ENCODE results near the gene SLC43A1. TPM values are rescaled to one million over a fixed set of nuclear protein-coding genes. Genes with fewer than 3 reads are reported as not detected.

Gene SLC43A1
- total RNA-seq, 4 donors from 2014 or later, result 7.4 to 35.1 (median 15.8) TPM

- ATAC-seq (no peak), DNase-seq (no peak)
- H3K27me3 ChIP-seq, result no peaks in the 10 kb centered on the region
- TF ChIP-seq CTCF (IDR thresholded peaks at IDR 0.05 in 4 of 5, conservative IDR thresholded peaks at IDR 0.05 in 1 of 5) (no peak), POLR2A (IDR thresholded peaks at IDR 0.05) (no peak)
- intact Hi-C loops (cut with DNase I; ENCODE audit: low total_unique reads), result no loop called here
- no peaks in the 10 kb centered on the region for H3K36me3 ChIP-seq
- H3K27ac ChIP-seq, result no peak overlapping the region
- H3K9me3 ChIP-seq, result no peaks in the 10 kb centered on the region
- H3K4me1 ChIP-seq, result no peaks in the 10 kb centered on the region
- in situ Hi-C loops (cut with MboI; ENCODE audit: low sequenced_read_pairs in 4 of 4), result loop anchor here in 1 of 4 donors (25.0 kb wide), 2 partner anchors 169 to 1044 kb away; partner anchors contain the start of genes OR5B21 and YPEL4
- H3K4me3 ChIP-seq, result no peak overlapping the region
Observed at GRCh38 chr11:57468276-57468675, 47.2 kb downstream of the SLC43A1 start.

GRCh38 chr11:57467508-57468157, 47.9 kb downstream of the SLC43A1 start:
- Histone ChIP-seq H3K27me3 (no peaks in the 10 kb centered on the region), H3K36me3 (no peaks in the 10 kb centered on the region), H3K4me3 (no peak overlapping the region), H3K9me3 (no peaks in the 10 kb centered on the region), H3K4me1 (no peaks in the 10 kb centered on the region), H3K27ac (no peak overlapping the region)
- no peak for TF ChIP-seq CTCF (IDR thresholded peaks at IDR 0.05 in 4 of 5, conservative IDR thresholded peaks at IDR 0.05 in 1 of 5)
- no peak for TF ChIP-seq POLR2A (IDR thresholded peaks at IDR 0.05)
- intact Hi-C loops (cut with DNase I; ENCODE audit: low total_unique reads), result no loop called here
- DNase-seq (no peak), ATAC-seq (no peak)
- in situ Hi-C loops (cut with MboI; ENCODE audit: low sequenced_read_pairs in 4 of 4), result loop anchor here in 1 of 4 donors (25.0 kb wide), 2 partner anchors 170 to 1045 kb away; partner anchors contain the start of genes OR5B21 and YPEL4

- Histone ChIP-seq H3K27me3 (peaks cover 0 to 5% (median 0%) of the 10 kb centered on the region in 3 donors), H3K36me3 (no peaks in the 10 kb centered on the region), H3K4me1 (no peaks in the 10 kb centered on the region), H3K27ac (no peak overlapping the region), H3K9me3 (no peaks in the 10 kb centered on the region), H3K4me3 (no peak overlapping the region)
- in situ Hi-C loops (cut with MboI; ENCODE audit: low sequenced_read_pairs in 4 of 4) (loop anchor here in 1 of 4 donors (25.0 kb wide), 2 partner anchors 171 to 1046 kb away; partner anchors contain the start of genes OR5B21 and YPEL4), intact Hi-C loops (cut with DNase I; ENCODE audit: low total_unique reads) (no loop called here)
- ATAC-seq, result no peak
- TF ChIP-seq POLR2A (IDR thresholded peaks at IDR 0.05) (no peak), CTCF (IDR thresholded peaks at IDR 0.05 in 4 of 5, conservative IDR thresholded peaks at IDR 0.05 in 1 of 5) (no peak)
- DNase-seq, result no peak
Observed at GRCh38 chr11:57466680-57467079, 48.8 kb downstream of the SLC43A1 start.

- in situ Hi-C loops (cut with MboI; ENCODE audit: low sequenced_read_pairs in 4 of 4), result loop anchor here in 1 of 4 donors (25.0 kb wide), 2 partner anchors 173 to 1048 kb away; partner anchors contain the start of genes OR5B21 and YPEL4
Observed at GRCh38 chr11:57464539-57465181, 50.8 kb downstream of the SLC43A1 start.

More at GRCh38 chr11:57464539-57465181, 50.8 kb downstream of the SLC43A1 start:
- H3K27ac ChIP-seq, result no peak overlapping the region
- no peaks in the 10 kb centered on the region for H3K9me3 ChIP-seq
- no peaks in the 10 kb centered on the region for H3K36me3 ChIP-seq
- peaks cover 13 to 24% (median 16%) of the 10 kb centered on the region in 3 donors for H3K27me3 ChIP-seq
- H3K4me3 ChIP-seq, result no peak overlapping the region
- ATAC-seq, result no peak
- intact Hi-C loops (cut with DNase I; ENCODE audit: low total_unique reads), result no loop called here
- TF ChIP-seq CTCF (IDR thresholded peaks at IDR 0.05 in 4 of 5, conservative IDR thresholded peaks at IDR 0.05 in 1 of 5) (no peak), POLR2A (IDR thresholded peaks at IDR 0.05) (no peak)
- peaks cover 4 to 7% of the 10 kb centered on the region in 2 donors for H3K4me1 ChIP-seq
- DNase-seq, result no peak
